MCF 10A (cell line): ENCODE results near the gene IMMP2L. TPM values are rescaled to one million over a fixed set of nuclear protein-coding genes. Genes with fewer than 3 reads are reported as not detected.

ENCODE experiments used
- BruUV-seq: library from RNA; stranded (reverse); fragments of 400-500 nt; replicated peaks from 2 replicates; lab custom pipeline; 2021; lab: Mats Ljungman, UMichigan
- CTCF ChIA-PET: fragments of 300-600 bp; sonication (Branson Sonifier 250); formaldehyde crosslinking; extraction: SDS; loops from one replicate; lab custom pipeline; 2021; ENCODE audit warnings: antibody characterized with exemption, inconsistent platforms; lab: Yijun Ruan, JAX
- POLR2A ChIA-PET: fragments of 300-600, 350-650 bp; sonication (Branson Sonifier 250); formaldehyde crosslinking; extraction: SDS; loops from one replicate; lab custom pipeline; 2020; ENCODE audit warnings: antibody characterized with exemption, inconsistent platforms; lab: Yijun Ruan, JAX
- DNase-seq: peaks from one replicate; pipeline ENCODE4 v3.0.0-alpha.2; 2018; ENCODE audit not compliant: unreplicated experiment
- H3K27ac Mint-ChIP-seq: one replicate; pipeline ENCODE4 v1.8.0; 2022; ENCODE audit warnings: mild to moderate bottlenecking, low read depth, mixed read lengths; ENCODE audit not compliant: unreplicated experiment
- H3K27me3 Mint-ChIP-seq: one replicate; pipeline ENCODE4 v1.8.0; 2022; ENCODE audit warnings: mixed read lengths; ENCODE audit not compliant: insufficient read depth, unreplicated experiment
- H3K36me3 Mint-ChIP-seq: one replicate; pipeline ENCODE4 v1.8.0; 2022; ENCODE audit warnings: mild to moderate bottlenecking, moderate library complexity, mixed read lengths; ENCODE audit not compliant: insufficient read depth, unreplicated experiment
- H3K4me1 Mint-ChIP-seq: one replicate; pipeline ENCODE4 v1.8.0; 2022; ENCODE audit warnings: mixed read lengths; ENCODE audit not compliant: insufficient read depth, unreplicated experiment
- H3K4me3 Mint-ChIP-seq: one replicate; pipeline ENCODE4 v1.8.0; 2022; ENCODE audit warnings: mild to moderate bottlenecking, moderate library complexity, mixed read lengths; ENCODE audit not compliant: unreplicated experiment
- H3K9me3 Mint-ChIP-seq: one replicate; pipeline ENCODE4 v1.8.0; 2022; ENCODE audit warnings: mixed read lengths; ENCODE audit not compliant: unreplicated experiment
- CTCF ChIP-seq: fragments of 200-600 bp; IDR thresholded peaks from one replicate; pipeline ENCODE4 v1.8.0; 2022; ENCODE audit warnings: antibody characterized with exemption, mild to moderate bottlenecking; ENCODE audit not compliant: unreplicated experiment
- intact Hi-C: fragments of 100-400 bp; cut with micrococcal nuclease; formaldehyde crosslinking; loops from 2 replicates; pipeline ENCODE4 v1.14.1; 2022
- total RNA-seq: library from RNA; stranded (reverse); gene quantifications from 2 replicates; pipeline ENCODE4 v1.2.3, GENCODE V29; 2022

IMMP2L gene
- total RNA-seq, 1 experiment from 2014 or later: 23.7 TPM

DNA sequence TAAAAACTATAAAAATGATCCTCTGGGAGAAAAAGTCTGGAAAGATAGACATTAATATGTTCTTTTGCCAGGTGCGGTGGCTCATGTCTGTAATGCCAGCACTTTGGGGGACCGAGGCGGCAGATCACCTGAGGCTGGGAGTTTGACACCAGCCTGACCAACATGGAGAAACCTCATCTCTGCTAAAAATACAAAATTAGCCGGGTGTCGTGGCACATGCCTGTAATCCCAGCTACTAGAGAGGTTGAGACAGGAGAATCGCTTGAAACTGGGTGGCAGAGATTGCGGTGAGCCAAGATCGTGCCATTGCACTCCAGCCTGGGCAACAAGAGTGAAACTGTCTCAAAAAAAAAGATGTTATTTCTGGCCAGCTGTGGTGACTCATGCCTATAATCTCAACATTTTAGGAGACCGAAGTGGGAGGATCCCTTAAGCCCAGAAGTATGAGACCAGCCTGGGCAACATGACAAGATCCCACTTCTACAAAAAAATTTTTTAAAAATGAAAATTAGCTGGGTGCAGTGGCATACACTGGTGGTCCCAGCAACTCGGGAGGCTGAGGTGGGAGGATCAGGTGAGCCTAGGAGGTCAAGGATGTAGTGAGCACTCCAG lies 573.3 kb downstream of the IMMP2L start:
- no TSS peak for BruUV-seq
- H3K27me3 Mint-ChIP-seq: no peaks in the 10 kb centered on the region
- no peak overlapping the region for H3K27ac Mint-ChIP-seq
- intact Hi-C loops: no loop called here
- ChIA-PET CTCF (interaction anchor here (0.6 kb wide), 1 partner anchor 446 kb away, joined by 3 read pairs; no protein-coding TSS in a partner anchor), POLR2A (no interaction called here)
- H3K36me3 Mint-ChIP-seq: no peaks in the 10 kb centered on the region
- H3K4me3 Mint-ChIP-seq: no peak overlapping the region
- no peaks in the 10 kb centered on the region for H3K9me3 Mint-ChIP-seq
- TF ChIP-seq CTCF: no peak
- DNase-seq: peak; percentile 14
- H3K4me1 Mint-ChIP-seq: no peaks in the 10 kb centered on the region

- ChIA-PET POLR2A (no interaction called here), CTCF (interaction anchor here (0.6 kb wide), 1 partner anchor 447 kb away, joined by 3 read pairs; no protein-coding TSS in a partner anchor)
- Mint-ChIP-seq H3K9me3 (no peaks in the 10 kb centered on the region), H3K27ac (no peak overlapping the region), H3K4me1 (no peaks in the 10 kb centered on the region), H3K27me3 (no peaks in the 10 kb centered on the region), H3K36me3 (no peaks in the 10 kb centered on the region), H3K4me3 (no peak overlapping the region)
- no peak for TF ChIP-seq CTCF
- DNase-seq: no peak
- BruUV-seq: no TSS peak
- intact Hi-C loops: no loop called here
These were observed 573.9 kb downstream of the IMMP2L start for GRCh38 chr7:110988348-110988747.

- H3K36me3 Mint-ChIP-seq: no peaks in the 10 kb centered on the region
These were observed 575.1 kb downstream of the IMMP2L start for GRCh38 chr7:110987127-110987693.

More at GRCh38 chr7:110987127-110987693, 575.1 kb downstream of the IMMP2L start:
- H3K9me3 Mint-ChIP-seq: no peaks in the 10 kb centered on the region
- CTCF ChIA-PET: interaction anchor here (1.0 to 1.5 kb wide), 2 partner anchors 9 to 16 kb away, joined by 3 to 5 read pairs; no protein-coding TSS in a partner anchor
- H3K27ac Mint-ChIP-seq: no peak overlapping the region
- H3K4me1 Mint-ChIP-seq: no peaks in the 10 kb centered on the region
- no TSS peak for BruUV-seq
- H3K27me3 Mint-ChIP-seq: no peaks in the 10 kb centered on the region
- TF ChIP-seq CTCF: no peak
- no peak for DNase-seq
- H3K4me3 Mint-ChIP-seq: no peak overlapping the region
- intact Hi-C loops: no loop called here
- POLR2A ChIA-PET: no interaction called here
